Limb (tissue), 2 donors: ENCODE measurements around the gene C16orf78.
A peak's percentile ranks its signal among the peaks of the same experiment; 100 is the strongest.

Experiments used
- DNase-seq, 2 donors: peaks; one replicate each; pipeline ENCODE4 v3.0.0-alpha.2; 2016; ENCODE audit errors: extremely low spot score in 2 of 2

The C16orf78 gene

DNA sequence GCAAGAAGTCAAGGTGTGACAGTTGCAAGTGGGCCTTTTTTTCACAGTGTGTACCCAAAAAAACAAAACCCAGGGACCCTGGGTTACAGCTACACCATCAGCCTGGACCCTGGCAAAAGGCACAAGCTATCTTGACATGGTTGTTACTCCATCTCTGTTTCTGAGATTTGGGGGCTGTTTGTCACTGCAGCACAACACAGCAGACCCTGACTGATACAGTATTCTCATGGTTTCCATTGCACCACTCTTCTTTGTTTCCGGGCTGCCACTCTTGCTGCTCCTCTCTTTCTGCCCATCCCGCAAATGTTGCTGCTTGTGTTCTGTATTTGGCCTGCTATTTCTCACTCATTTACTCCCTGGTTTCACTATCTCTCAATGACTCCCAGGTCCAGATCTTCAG is 55.2 kb downstream of the C16orf78 start:
- no peak for DNase-seq

- DNase-seq: peak in 1 of 2 donors; percentile 14
Measured at GRCh38 chr16:49431040-49431439, 57.4 kb downstream of the C16orf78 start.

GRCh38 chr16:49431591-49432290 is 58.1 kb downstream of the C16orf78 start:
- peak in 1 of 2 donors; percentile 17 for DNase-seq

GRCh38 chr16:49434733-49435132 is 61.1 kb downstream of the C16orf78 start:
- peak in 1 of 2 donors; percentile 7 for DNase-seq

GRCh38 chr16:49436181-49436580 is 62.6 kb downstream of the C16orf78 start:
- DNase-seq: no peak

GRCh38 chr16:49437344-49437743 is 63.7 kb downstream of the C16orf78 start:
- DNase-seq: no peak

DNA sequence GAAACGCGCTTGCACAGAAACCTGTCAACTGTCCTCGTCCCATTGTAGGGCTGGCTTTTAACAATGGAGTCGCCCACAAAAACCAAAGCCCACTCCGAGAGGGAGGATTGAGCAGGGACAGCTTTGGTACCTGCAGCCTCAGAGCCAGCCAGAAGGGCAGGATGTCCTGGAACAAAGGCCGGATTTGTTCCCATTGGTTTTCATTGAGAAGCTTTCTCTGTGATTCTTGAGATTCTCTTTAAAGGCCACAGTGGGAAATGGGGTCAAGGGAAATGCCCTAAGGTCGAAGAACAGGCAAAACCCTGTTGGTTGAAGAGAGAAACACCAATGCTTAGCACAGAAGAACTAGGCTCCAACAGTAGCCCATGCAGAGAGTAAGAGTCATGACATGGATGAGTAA is 65.4 kb downstream of the C16orf78 start:
- no peak for DNase-seq

- DNase-seq: peak in 1 of 2 donors; percentile 23
Measured at GRCh38 chr16:49439676-49440075, 66.1 kb downstream of the C16orf78 start.

DNA sequence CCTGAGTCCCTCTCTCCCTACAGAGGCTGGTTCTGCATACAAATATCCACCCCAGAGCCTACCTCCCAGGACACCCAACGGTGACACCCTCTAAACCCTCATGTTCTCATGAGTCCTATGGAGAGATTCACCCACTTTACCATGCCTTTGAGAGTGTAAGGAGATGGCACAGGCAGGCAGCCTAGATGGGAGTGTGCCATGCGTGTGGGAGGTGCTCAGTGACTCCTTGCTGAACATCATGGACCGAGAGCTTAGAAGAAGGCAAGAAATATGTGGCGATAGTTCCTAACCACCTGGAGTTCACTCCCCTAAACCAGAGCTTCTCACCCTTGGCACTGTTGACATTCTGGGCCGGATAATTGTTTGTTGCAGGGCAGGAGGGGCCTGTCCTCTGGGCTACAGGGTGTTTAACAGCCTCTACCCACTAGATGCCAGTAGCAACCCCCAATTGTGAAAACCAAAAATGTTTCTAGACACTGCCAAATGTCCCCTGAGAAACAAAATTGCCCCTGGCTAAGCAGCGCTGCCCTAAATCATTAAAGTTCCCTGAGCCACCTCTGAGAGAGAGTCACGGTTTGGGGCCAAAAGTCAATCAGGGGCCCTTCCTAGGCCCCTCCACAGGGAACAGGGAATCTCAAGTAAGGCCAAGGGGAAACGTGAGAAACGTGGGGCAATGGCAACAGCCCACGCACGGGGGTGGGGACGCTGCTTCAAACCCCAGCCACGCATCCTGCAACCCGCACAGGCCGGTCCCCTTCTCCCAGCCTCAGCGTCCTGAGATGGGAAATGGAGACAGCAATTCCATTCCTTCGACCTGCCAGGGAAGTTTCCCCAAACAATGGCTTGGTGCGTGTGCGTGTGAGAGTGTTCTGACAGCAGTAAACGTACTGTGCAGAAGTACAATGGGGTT is 66.8 kb downstream of the C16orf78 start:
- peak in 1 of 2 donors; percentile 32 for DNase-seq

DNA sequence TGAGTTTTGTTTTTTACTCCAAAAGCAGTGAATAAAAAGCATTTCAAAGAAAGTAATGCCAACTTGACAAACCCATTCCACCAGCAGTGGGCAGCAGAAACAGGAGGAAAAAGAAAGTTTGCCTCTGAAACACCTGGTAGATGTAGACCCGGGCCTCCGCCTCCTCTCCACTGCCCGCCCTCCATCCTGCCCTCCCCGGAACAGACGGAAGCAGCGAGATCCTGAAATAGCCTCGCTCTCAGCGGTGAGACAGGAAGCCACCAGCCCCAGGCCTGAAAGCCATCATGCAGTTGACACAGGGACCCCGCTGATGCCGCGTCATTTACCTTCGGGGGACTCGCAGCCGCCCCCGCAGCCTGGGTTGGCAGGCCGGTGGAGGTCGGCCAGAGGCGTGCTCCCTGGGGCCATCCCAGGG is 67.8 kb downstream of the C16orf78 start:
- peak; percentile 61 to 68 for DNase-seq

- no peak for DNase-seq
Measured at GRCh38 chr16:49442805-49443204, 69.2 kb downstream of the C16orf78 start.

- DNase-seq: no peak
Measured at GRCh38 chr16:49443576-49443975, 70.0 kb downstream of the C16orf78 start.

DNA sequence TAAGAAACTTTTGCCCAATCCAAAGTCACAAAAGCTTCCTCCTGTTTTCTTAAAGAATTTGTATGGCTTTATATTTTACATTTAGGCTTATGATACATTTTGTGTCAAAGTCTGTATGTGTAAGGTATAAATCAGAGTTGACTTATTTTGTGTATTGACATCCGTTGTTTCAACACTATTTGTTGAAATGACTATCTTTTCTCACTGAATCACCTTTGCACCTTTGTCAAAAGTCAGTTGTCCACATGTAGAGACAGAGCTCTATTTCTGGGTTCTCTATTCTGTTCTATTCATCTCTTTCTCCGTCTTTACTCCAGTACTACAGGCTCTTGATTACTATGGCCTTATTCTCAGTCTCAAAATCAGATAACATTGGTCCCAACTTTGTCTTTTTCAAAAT is 73.2 kb downstream of the C16orf78 start:
- no peak for DNase-seq
